IPS-20b (cell line): ENCODE results near the gene SNX2.
A peak's percentile ranks its signal among the peaks of the same experiment; 100 is the strongest.

Source experiments
- H3K27ac ChIP-seq: one replicate; pipeline ENCODE4 v1.5.1; 2013; ENCODE audit warnings: low read length
- H3K27me3 ChIP-seq: 2 replicates; pipeline ENCODE4 v1.6.1; 2013; ENCODE audit warnings: mild to moderate bottlenecking, low read length, inconsistent platforms; ENCODE audit not compliant: insufficient read depth
- H3K36me3 ChIP-seq: 2 replicates; pipeline ENCODE4 v1.6.1; 2013; ENCODE audit warnings: low read depth, mild to moderate bottlenecking, inconsistent platforms, low read length, moderate library complexity; ENCODE audit not compliant: insufficient read depth
- H3K4me1 ChIP-seq: 2 replicates; pipeline ENCODE4 v1.6.1; 2013; ENCODE audit warnings: mild to moderate bottlenecking, control low read depth, inconsistent platforms, low read length, moderate library complexity; ENCODE audit not compliant: insufficient read depth
- H3K4me3 ChIP-seq: 2 replicates; pipeline ENCODE4 v1.5.1; 2013; ENCODE audit warnings: mild to moderate bottlenecking, low read length, inconsistent platforms
- H3K9ac ChIP-seq: 2 replicates; pipeline ENCODE4 v1.6.1; 2013; ENCODE audit warnings: low read depth, mild to moderate bottlenecking, inconsistent platforms, low read length, moderate library complexity
- H3K9me3 ChIP-seq: 2 replicates; pipeline ENCODE4 v1.6.1; 2013; ENCODE audit warnings: mild to moderate bottlenecking, low read depth, low read length, inconsistent platforms; ENCODE audit not compliant: insufficient read depth

Gene SNX2, protein sequence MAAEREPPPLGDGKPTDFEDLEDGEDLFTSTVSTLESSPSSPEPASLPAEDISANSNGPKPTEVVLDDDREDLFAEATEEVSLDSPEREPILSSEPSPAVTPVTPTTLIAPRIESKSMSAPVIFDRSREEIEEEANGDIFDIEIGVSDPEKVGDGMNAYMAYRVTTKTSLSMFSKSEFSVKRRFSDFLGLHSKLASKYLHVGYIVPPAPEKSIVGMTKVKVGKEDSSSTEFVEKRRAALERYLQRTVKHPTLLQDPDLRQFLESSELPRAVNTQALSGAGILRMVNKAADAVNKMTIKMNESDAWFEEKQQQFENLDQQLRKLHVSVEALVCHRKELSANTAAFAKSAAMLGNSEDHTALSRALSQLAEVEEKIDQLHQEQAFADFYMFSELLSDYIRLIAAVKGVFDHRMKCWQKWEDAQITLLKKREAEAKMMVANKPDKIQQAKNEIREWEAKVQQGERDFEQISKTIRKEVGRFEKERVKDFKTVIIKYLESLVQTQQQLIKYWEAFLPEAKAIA

DNA sequence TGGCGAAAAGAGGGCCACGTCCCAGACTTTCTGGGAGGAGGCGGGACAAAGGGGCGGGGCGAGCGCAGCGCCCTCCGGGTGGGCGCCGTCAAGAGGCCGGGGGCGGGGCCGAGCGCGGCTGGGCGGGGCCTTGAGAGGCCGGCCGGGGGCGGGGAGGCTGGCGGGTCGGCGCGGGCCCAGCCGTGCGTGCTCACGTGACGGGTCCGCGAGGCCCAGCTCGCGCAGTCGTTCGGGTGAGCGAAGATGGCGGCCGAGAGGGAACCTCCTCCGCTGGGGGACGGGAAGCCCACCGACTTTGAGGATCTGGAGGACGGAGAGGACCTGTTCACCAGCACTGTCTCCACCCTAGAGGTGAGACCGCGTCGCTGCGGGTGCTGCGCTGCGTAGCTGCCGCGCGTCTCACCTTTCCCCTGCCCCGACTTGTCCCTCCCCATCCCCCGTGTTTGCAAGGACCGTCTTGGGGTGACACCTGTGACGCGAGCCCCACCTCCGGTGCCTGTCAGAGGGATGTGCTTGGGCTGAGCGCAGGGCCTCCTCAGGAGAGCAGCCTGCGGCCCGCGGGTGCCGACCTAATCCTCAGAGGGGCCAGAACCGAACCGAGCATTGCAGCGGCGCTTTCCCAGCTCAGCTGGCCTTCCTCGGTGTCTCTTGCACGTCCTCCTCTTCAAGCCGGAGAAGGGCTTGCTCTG lies at the start of gene SNX2:
SNX2 (plus strand) TSS at position 220 of the 689 bp plus-strand sequence; CDS start at position 244, 24 bp downstream.
- H3K27ac ChIP-seq = peak within 1 kb of the TSS; percentile 67
- peak within 1 kb of the TSS; percentile 96 for H3K4me3 ChIP-seq

GRCh38 chr5:122727112-122727541 lies 47.8 kb upstream of the SNX2 start:
- Histone ChIP-seq H3K9ac (no peak overlapping the region), H3K27me3 (no peaks in the 10 kb centered on the region), H3K36me3 (no peaks in the 10 kb centered on the region), H3K27ac (no peak overlapping the region), H3K9me3 (no peaks in the 10 kb centered on the region), H3K4me1 (no peaks in the 10 kb centered on the region), H3K4me3 (no peak overlapping the region)

More for the DNA sequence above, at the start of gene SNX2:
- Histone ChIP-seq H3K36me3 (no peaks in the 10 kb centered on the region), H3K9me3 (no peaks in the 10 kb centered on the region), H3K9ac (peak within 1 kb of the TSS; percentile 94), H3K4me1 (peaks cover 11% of the 10 kb centered on the region), H3K27me3 (peaks cover 5% of the 10 kb centered on the region; the same call in 1 of the 2 replicates)

- Histone ChIP-seq H3K27ac (no peak overlapping the region), H3K4me1 (no peaks in the 10 kb centered on the region), H3K9ac (no peak overlapping the region), H3K9me3 (no peaks in the 10 kb centered on the region), H3K4me3 (no peak overlapping the region), H3K36me3 (no peaks in the 10 kb centered on the region), H3K27me3 (no peaks in the 10 kb centered on the region)
Measured at GRCh38 chr5:122730037-122730436, 44.8 kb upstream of the SNX2 start.

- Histone ChIP-seq H3K9me3 (no peaks in the 10 kb centered on the region), H3K36me3 (no peaks in the 10 kb centered on the region), H3K27me3 (no peaks in the 10 kb centered on the region), H3K27ac (no peak overlapping the region), H3K9ac (no peak overlapping the region), H3K4me3 (no peak overlapping the region), H3K4me1 (no peaks in the 10 kb centered on the region)
Measured at GRCh38 chr5:122730456-122730855, 44.4 kb upstream of the SNX2 start.

- Histone ChIP-seq H3K27ac (no peak overlapping the region), H3K27me3 (no peaks in the 10 kb centered on the region), H3K36me3 (no peaks in the 10 kb centered on the region), H3K4me1 (no peaks in the 10 kb centered on the region), H3K9ac (no peak overlapping the region), H3K4me3 (no peak overlapping the region), H3K9me3 (no peaks in the 10 kb centered on the region)
Measured at GRCh38 chr5:122736086-122736845, 38.6 kb upstream of the SNX2 start.

GRCh38 chr5:122738088-122738487 lies 36.8 kb upstream of the SNX2 start:
- no peaks in the 10 kb centered on the region for H3K9me3 ChIP-seq
- no peak overlapping the region for H3K9ac ChIP-seq
- no peaks in the 10 kb centered on the region for H3K4me1 ChIP-seq

GRCh38 chr5:122741681-122742080 lies 33.2 kb upstream of the SNX2 start:
- no peak overlapping the region for H3K9ac ChIP-seq
- no peaks in the 10 kb centered on the region for H3K27me3 ChIP-seq
- H3K4me1 ChIP-seq = no peaks in the 10 kb centered on the region

More at GRCh38 chr5:122738088-122738487, 36.8 kb upstream of the SNX2 start:
- Histone ChIP-seq H3K4me3 (no peak overlapping the region), H3K27ac (no peak overlapping the region), H3K27me3 (no peaks in the 10 kb centered on the region), H3K36me3 (no peaks in the 10 kb centered on the region)

GRCh38 chr5:122743261-122743660 lies 31.6 kb upstream of the SNX2 start:
- H3K27me3 ChIP-seq = no peaks in the 10 kb centered on the region
- no peaks in the 10 kb centered on the region for H3K4me1 ChIP-seq
- no peak overlapping the region for H3K9ac ChIP-seq
- H3K9me3 ChIP-seq = no peaks in the 10 kb centered on the region
- H3K4me3 ChIP-seq = no peak overlapping the region
- no peaks in the 10 kb centered on the region for H3K36me3 ChIP-seq
- H3K27ac ChIP-seq = no peak overlapping the region

More at GRCh38 chr5:122741681-122742080, 33.2 kb upstream of the SNX2 start:
- Histone ChIP-seq H3K4me3 (no peak overlapping the region), H3K36me3 (no peaks in the 10 kb centered on the region), H3K27ac (no peak overlapping the region), H3K9me3 (no peaks in the 10 kb centered on the region)

DNA sequence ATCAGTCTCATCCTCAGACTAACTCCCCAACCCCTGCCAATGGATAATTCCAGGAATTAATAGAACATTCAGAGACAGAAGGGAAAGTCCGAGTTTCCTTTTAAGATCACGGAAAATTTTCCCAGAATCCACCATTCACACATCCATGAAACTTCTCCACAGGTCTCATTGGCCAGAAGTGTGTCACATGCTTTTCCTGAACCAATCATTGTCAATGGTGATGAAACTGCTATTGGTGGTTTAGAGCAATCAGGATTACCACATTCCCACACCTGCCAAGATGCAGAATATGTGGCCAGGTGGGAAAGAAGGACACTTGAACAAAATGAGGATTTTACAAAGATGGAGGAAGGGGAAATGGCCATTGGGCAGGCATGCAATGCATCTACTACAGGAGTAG lies 29.3 kb upstream of the SNX2 start:
- Histone ChIP-seq H3K27me3 (no peaks in the 10 kb centered on the region), H3K4me3 (no peak overlapping the region), H3K27ac (no peak overlapping the region), H3K36me3 (no peaks in the 10 kb centered on the region), H3K9ac (no peak overlapping the region), H3K4me1 (no peaks in the 10 kb centered on the region), H3K9me3 (no peaks in the 10 kb centered on the region)

DNA sequence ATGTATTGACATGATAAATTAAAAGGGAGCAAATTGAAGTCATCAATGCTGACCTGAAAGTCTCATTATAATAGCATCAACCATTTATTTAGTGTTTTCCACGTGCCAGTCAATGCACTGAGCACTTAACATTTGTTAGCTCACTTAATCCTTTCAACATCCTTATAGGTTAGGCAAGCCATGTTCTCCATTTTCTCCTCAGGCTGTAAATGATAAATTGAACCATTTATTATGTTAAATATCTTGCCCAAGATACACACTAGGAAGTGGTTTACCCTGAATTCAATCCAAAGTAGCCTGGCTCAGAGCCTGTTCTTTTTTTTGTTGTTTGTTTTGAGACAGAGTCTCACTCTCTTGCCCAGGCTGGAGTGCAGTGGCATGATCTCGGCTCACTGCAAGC lies 25.0 kb upstream of the SNX2 start:
- Histone ChIP-seq H3K9me3 (no peaks in the 10 kb centered on the region), H3K4me1 (peaks cover 5% of the 10 kb centered on the region; the same call in 1 of the 2 replicates), H3K4me3 (no peak overlapping the region), H3K9ac (no peak overlapping the region), H3K27ac (no peak overlapping the region), H3K27me3 (no peaks in the 10 kb centered on the region), H3K36me3 (no peaks in the 10 kb centered on the region)

DNA sequence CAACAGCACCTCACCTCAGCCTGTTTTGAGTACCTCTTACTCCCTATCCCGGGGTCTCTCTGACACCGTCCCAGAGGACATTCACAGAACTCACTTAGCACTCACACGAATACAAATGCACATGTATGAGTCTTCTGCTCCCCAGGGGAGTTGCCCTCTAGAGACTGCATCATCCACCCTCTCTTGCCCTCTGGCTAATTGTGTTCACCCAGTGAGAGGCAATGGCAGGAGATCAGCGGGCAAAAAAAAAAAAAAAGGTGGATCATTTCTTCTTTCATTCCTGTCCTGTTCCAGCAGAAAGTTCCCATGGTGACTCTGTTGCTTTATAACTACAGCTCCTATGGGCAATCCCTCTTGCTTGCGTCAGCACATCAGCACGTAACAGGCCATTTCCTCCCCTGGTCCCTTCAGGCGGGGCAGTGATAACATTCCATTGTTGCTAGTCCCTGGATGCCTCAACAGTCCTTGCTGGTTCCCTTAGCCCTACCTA lies 23.5 kb upstream of the SNX2 start:
- Histone ChIP-seq H3K27ac (no peak overlapping the region), H3K9ac (no peak overlapping the region), H3K4me3 (no peak overlapping the region)

More for the DNA sequence above, 23.5 kb upstream of the SNX2 start:
- Histone ChIP-seq H3K27me3 (no peaks in the 10 kb centered on the region), H3K4me1 (peaks cover 5% of the 10 kb centered on the region; the same call in 1 of the 2 replicates), H3K36me3 (no peaks in the 10 kb centered on the region), H3K9me3 (no peaks in the 10 kb centered on the region)
